ENCODE data around the gene EFL1.

GRCh38 chr15:82158811-82159210, 103.7 kb downstream of the EFL1 start:
- no peak for TF ChIP-seq POLR2A (IDR thresholded peaks at IDR 0.05)
- TF ChIP-seq EP300 (IDR thresholded peaks at IDR 0.05): no peak
- TF ChIP-seq CTCF (IDR thresholded peaks at IDR 0.05): no peak
- no peak for TF ChIP-seq POLR2AphosphoS5 (IDR thresholded peaks at IDR 0.05)
